NCI-H1092 (cell line): ENCODE data around the gene CRISP2.
"Not testable (repeated sequence)": the region's sequence is repeated elsewhere in the genome, so short reads cannot be mapped to it uniquely, and the experiment has no call there.

ENCODE experiments used
- DNase-seq: peaks from one replicate; lab custom pipeline; 2025; lab: John Stamatoyannopoulos, UW

Gene CRISP2, protein sequence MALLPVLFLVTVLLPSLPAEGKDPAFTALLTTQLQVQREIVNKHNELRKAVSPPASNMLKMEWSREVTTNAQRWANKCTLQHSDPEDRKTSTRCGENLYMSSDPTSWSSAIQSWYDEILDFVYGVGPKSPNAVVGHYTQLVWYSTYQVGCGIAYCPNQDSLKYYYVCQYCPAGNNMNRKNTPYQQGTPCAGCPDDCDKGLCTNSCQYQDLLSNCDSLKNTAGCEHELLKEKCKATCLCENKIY

DNA sequence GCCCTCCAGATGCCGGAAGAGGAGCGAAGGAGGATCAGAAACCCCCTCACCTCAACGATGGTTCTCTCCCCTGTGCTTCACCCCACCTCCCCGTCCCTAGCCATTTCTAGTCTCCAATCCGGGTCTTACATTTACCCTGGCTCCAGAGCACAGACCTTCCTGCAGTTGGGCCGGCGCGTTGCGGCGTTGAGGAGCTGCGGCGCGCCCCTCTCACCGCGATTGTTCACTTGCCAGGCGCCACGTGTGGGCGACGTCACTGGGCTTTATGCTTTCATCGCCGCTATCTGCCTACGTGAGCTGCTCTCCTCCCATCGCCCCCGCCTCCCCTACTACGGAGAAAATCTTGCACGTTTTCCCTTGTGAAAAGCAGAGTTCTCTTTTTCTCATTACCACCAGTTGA is at the start of gene CRISP2:
Gene CRISP2, minus strand, starts transcription at position 198 of the 400 bp plus-strand sequence. CDS start 4,347 bp downstream, outside the sequence.
- DNase-seq, result peak; percentile 15

DNA sequence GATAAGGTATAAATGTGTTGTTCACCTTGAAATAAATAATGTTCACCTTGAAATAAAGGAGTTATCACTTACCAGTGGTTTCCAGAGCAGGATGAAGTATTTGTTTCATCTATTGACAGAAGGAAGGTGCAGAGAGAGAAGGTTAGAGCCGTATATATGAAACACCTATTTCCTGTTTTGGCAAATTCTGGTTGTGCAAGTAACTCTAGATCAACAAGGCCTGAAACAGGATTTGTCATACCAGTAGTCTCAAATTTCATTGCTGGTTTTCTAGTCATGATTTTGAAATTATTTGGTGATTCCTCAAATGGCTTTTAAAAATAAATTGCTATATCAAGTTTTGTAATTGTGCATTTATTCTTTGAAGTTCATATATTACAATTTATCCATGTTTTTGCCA is 30.9 kb upstream of the CRISP2 start, which contains the start of gene CRISP3:
Gene CRISP3, minus strand, starts transcription at position 130 of the 400 bp plus-strand sequence. Its CDS starts 21 bp downstream, at position 109.
- no peak for DNase-seq

DNA sequence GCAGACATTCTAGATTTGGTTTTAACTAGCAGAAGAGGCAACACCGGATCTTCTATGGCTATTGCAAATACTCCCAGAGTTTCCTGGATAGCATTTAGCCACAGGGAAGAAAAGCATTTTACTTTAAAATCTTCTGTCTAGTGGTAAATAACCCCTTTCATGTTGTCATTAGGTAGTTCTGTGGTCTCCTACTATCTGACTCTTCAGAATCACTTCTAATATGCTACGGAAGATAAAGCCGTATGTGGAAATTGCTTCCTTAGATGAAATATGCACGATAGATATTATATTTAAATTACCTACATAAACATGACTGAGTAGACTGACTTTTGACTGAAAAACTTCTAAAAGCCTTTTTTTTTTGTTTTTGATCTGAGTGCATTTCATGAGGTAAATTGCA is 30.1 kb upstream of the CRISP2 start:
- no peak for DNase-seq

GRCh38 chr6:49739423-49739822 is 26.1 kb upstream of the CRISP2 start:
- DNase-seq, result peak; percentile 74

DNA sequence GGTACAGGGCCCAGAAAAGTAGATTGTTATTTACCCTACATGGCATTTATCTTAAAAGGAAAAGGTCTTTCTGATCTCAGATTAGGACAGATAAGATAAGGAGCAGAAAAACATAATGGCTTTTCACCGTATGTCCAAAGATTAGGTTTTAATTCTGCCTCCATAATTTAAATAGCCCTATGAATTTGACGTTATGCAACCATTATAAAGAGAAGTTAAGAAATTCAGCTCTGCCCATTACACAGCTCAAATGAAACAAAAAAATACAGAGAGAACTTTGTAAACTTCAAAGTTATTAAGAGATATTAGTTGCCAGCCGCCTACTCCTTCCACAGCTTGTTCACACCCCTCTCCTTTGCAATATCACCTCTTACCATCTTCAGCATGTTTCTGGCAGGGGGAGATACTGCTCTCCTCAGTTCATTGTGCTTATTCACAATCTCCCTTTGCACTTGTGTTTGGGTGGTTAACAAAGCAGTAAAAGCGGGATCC is 22.7 kb upstream of the CRISP2 start:
- DNase-seq, result no peak

GRCh38 chr6:49733680-49734079 is 20.3 kb upstream of the CRISP2 start:
- no peak for DNase-seq

- DNase-seq, result no peak
These were observed 19.4 kb upstream of the CRISP2 start for GRCh38 chr6:49732781-49733180.

- no peak for DNase-seq
These were observed 16.9 kb upstream of the CRISP2 start for GRCh38 chr6:49730251-49730650.

- DNase-seq, result not testable (repeated sequence)
These were observed 10.6 kb upstream of the CRISP2 start for GRCh38 chr6:49723917-49724316.

DNA sequence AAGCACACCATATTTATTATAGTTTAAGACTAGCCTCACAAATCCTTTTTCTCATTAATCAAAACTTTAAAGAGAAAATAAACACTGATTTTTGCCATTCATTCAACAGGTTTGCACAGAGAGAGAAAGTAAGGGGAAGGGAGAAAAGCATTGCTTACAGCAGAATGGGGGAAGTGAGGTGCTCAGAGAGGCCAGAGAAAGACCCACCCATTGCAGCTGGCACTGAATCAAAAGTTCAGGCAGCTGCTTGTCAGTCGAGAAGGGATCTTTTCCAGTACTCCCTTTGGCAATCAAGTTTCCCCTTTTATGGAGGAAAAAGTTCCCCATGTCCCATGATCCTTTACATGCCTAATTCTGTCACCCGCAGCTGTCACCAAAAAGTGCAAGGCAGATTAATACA is 8.0 kb upstream of the CRISP2 start:
- DNase-seq, result no peak

DNA sequence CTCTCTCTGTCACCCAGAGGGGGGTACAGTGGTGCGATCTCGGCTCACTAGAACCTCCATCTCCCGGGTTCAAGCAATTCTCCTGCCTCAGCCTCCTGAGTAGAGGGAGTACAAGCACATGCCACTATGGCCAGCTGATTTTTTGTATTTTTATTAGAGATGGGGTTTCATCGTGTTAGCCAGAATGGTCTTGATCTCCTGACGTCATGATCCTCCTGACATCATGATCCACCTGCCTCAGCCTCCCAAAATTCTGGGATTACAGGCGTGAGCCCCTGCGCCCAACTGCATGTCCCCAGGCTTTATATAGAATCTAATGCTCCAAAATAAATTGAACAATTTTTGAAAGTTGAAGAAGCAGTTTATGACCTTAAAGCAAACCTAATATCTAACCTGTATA is 7.0 kb upstream of the CRISP2 start:
- no peak for DNase-seq

DNA sequence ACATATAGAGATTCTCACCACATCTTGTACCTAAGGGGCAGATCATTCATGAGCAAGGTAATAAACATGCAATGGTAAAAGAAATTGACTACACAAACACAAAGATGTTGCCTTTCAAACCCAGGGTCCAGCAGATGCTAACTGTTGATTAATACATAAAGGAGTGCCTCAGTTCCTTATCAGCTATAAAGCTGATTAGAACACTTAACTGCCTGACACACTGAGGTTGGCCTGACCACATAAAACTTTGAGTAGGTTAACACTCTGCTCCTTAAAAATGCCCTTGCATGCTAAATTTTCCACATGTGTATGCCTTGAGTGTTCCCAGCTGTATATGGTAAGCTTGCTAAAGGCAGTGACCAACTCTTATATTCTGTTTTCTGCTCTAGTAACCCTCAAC is 14.9 kb downstream of the CRISP2 start:
- no peak for DNase-seq

- DNase-seq, result no peak
These were observed 19.8 kb downstream of the CRISP2 start for GRCh38 chr6:49693512-49693911.

DNA sequence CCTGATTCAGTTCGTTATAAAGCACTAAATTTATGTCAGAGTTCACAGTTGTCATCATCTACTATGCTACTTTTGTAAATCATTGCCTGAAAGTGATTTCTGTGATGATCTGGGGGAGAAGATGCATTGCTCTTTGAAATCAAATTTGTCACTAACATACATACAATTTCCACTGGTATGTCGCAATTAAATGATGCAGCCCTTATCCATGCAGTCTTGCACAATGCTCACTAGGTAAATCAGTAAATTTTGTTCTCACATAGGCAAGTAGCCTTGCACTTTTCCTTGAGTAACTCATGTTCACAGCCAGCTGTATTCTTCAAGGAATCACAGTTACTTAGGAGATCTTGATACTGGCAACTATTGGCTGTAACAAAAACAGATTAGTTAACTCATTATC is 20.8 kb downstream of the CRISP2 start:
- no peak for DNase-seq

- no peak for DNase-seq
These were observed 36.6 kb downstream of the CRISP2 start for GRCh38 chr6:49676671-49677281.

DNA sequence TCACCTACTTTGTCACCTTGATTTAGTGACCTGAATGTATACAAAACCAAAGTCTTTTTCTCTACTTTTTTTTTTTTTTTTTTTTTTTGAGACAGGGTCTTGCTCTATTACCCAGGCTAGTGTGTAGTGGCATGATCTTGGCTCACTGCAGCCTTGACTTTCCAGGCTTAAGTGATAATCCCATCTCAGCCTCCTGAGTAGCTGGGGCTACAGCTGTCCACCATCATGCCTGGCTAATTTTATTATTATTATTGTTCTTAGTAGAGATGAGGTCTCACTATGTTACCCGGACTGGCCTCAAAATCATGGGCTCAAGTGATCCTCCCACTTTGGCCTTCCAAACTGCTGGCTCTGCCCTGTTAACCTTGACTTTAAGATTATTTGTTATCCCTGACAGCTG is 37.5 kb downstream of the CRISP2 start:
- no peak for DNase-seq

DNA sequence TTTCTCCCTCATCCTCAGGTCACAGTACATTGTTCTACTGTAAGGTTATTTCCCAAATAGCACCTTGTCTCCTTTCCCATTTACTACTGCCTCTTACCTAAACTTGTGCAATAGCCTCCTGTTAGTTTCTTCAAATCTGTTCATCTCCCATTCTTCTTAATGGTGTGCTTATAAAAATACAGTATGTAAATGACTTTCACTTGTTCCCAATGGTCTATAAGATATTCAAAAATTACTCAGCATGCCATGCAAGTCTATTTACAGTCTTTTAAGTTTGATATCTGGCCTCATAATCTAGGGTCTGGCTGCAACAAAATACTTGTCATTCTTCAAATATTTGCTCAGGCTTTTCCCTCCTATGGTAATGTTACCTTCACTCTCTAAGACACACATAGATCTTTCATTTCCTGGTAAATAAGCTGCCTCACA is 45.2 kb downstream of the CRISP2 start:
- no peak for DNase-seq

GRCh38 chr6:49666930-49667757 is 46.2 kb downstream of the CRISP2 start:
- no peak for DNase-seq

DNA sequence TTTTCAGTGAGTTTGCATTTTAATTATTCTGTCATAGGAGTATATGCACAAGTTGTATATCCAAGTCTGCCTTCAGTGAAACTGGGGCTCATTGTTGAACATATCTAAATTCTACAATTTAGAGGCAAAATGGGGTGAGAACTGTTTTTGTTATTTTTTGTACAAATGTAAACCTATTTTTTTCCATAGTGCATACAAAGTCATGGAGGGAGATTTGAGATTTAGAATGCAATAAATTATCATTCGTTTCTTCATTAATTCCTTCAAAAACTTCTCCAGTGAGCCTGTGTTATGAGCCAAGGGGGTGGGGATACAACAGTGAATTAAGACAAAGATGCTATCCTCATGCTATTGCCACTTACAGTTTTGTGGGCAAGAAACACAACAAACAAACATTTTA is 46.9 kb downstream of the CRISP2 start:
- DNase-seq, result no peak

DNA sequence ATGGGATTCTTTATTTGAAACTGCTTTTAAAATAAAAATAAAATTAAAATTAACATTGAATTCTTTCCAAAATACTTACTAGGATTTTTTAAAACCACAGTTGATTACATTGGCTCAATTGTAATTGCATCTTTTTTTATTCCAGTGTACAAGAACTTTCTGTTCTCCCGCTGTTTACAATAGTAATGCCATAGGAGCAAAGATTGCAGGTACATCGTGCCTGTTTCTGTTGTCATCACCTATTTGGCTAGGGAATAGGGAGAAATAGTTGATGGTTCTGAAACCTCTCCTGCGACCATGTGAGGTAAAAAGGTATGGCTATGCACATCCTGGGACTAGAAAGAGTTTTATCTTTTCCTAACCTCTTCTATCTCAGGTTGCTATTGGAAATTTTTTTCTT is 48.5 kb downstream of the CRISP2 start:
- no peak for DNase-seq

GRCh38 chr6:49664054-49664453 is 49.3 kb downstream of the CRISP2 start:
- not testable (repeated sequence) for DNase-seq

DNA sequence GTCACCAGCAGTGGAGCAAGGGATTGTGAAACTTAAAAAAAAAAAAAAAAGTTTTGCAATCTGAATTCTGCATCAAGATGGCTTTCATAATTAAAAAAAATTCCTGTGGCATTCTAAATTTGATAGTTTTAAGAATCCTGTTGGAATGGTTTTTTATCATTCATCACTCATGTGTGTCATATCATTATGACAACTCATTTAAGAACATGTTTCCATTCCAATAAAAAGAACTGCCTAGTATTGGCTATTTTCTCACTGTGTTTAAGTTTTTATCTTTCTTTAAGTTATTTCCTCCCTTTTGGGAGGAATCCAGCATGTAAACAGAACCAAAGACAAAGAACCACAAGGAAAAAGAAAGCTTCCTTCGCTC is 50.5 kb downstream of the CRISP2 start:
- no peak for DNase-seq
